ENCODE measurements around the gene SUSD3.

SUSD3 gene

DNA sequence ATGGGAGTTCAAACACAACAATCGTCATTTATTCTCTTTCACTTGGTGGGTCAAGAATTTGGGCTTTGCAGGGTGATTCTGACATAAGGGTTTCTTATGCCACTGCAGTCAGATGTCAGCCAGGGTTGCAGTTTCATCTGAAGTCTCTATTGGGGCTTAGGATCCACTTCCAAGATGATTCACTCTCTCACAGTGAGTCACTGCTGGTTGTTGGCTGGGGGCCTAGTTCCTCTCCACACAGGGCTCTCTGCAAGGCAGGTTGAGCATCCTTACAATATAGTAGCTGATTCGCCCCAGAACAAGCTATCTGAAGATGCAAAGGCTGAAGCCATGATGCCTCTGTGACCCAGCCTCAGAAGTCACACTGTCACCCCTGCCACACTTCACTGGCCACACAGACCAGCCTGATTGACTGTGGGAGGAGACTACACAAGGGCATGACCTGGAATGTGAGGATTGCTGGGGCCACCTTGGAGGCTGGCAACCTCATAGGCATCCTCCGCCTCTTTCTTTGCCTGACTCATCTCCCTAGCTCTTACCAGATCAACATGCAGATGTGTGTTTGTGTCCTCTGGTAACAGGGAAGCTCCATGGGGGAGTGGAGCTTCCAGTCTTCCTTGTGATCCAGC is 33.1 kb downstream of the SUSD3 start:
- TF ChIP-seq, protein P1, sequence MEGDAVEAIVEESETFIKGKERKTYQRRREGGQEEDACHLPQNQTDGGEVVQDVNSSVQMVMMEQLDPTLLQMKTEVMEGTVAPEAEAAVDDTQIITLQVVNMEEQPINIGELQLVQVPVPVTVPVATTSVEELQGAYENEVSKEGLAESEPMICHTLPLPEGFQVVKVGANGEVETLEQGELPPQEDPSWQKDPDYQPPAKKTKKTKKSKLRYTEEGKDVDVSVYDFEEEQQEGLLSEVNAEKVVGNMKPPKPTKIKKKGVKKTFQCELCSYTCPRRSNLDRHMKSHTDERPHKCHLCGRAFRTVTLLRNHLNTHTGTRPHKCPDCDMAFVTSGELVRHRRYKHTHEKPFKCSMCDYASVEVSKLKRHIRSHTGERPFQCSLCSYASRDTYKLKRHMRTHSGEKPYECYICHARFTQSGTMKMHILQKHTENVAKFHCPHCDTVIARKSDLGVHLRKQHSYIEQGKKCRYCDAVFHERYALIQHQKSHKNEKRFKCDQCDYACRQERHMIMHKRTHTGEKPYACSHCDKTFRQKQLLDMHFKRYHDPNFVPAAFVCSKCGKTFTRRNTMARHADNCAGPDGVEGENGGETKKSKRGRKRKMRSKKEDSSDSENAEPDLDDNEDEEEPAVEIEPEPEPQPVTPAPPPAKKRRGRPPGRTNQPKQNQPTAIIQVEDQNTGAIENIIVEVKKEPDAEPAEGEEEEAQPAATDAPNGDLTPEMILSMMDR (IDR thresholded peaks at IDR 0.05; ENCODE audit: low read length, missing control alignments): no peak
- no peak overlapping the region for H3K4me3 ChIP-seq (replicated peaks; ENCODE audit: low read depth, low read length)
- DNase-seq (ENCODE audit: low read depth): peak; percentile 87

GRCh38 chr9:93092251-93092991 is 33.9 kb downstream of the SUSD3 start:
- no peak overlapping the region for H3K4me3 ChIP-seq (replicated peaks; ENCODE audit: low read depth, low read length)
- no peak for DNase-seq (ENCODE audit: low read depth)
- TF ChIP-seq, protein P1 (IDR thresholded peaks at IDR 0.05; ENCODE audit: low read length, missing control alignments): no peak

DNA sequence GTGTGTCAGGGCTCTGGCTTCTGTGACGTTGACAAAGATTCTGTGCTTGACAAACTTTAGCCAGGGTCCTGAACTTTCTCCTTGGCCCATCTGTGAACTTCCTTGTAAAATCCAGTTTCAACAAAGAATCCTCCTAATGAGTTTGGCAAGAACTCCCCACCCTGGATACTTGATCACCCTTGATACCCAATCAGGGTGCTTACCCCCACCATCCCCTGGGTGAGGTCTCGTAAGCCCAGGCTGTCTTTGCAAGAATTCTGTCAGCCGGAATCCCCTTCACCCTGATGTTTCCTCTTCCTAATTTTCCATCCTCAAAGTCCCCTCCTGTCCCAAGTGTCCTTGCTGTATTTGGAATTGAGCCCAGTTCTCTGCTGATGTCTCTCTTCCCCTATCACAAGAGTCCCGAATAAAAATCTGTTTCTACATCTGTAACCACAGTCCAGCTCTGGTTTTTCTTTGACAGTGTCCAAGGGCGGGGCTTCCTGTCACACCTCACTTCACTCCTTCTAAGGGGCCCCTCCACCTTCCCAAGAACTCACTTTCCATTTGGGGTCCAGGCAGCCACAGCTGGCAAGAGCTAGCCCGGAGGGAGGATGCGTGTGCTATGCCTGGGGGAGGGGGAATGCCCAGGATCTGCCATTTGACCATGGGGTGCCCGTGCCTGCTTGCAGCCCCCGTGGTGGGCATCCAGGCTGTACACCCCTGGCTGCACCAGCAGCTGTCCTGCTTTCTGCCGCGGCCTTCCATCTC is 34.8 kb downstream of the SUSD3 start:
- H3K4me3 ChIP-seq (replicated peaks; ENCODE audit: low read depth, low read length): no peak overlapping the region
- TF ChIP-seq, protein P1 (IDR thresholded peaks at IDR 0.05; ENCODE audit: low read length, missing control alignments): no peak
- no peak for DNase-seq (ENCODE audit: low read depth)

GRCh38 chr9:93093877-93094657 is 35.6 kb downstream of the SUSD3 start:
- TF ChIP-seq, protein P1 (IDR thresholded peaks at IDR 0.05; ENCODE audit: low read length, missing control alignments): no peak
- no peak overlapping the region for H3K4me3 ChIP-seq (replicated peaks; ENCODE audit: low read depth, low read length)
- no peak for DNase-seq (ENCODE audit: low read depth)

DNA sequence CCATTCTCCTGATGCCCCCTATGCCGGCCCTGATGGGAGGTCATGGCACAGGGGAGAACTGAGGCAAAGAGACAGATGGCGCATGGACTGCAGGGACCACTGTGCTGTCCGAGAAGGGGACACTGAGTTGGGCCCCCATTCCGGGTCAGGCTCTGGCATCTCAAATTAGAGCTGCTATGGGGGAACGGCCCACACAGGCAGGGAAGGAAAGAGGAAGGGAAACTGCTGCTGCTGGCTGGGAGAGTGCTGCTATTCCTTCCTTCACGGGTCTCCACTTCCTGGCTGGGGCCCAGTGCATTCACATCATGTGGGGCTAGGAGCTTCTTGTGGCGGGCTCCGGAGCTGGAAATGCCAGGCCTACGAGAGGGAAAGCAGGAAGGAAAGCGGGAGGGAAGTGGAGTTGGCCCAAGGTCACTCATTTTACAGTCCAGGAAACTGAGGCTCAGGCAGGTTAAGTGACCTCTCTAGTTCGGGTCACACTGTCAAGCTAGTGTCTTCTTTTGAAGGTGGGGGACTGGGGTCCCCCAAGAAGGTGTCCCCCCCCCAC is 36.2 kb downstream of the SUSD3 start:
- TF ChIP-seq, protein P1 (IDR thresholded peaks at IDR 0.05; ENCODE audit: low read length, missing control alignments): no peak
- no peak for DNase-seq (ENCODE audit: low read depth)
- peak overlapping the region; percentile 50 for H3K4me3 ChIP-seq (replicated peaks; ENCODE audit: low read depth, low read length)

Data from fibroblast of pulmonary artery (primary cell).